Stimulated activated effector memory CD8-positive, alpha-beta T cell treated with anti-CD3 and anti-CD28 coated beads, Interleukin-12 subunit alpha, Interleukin-12 subunit beta, amount 100 ng/mL, for 72 hours (primary cell): ENCODE measurements around the gene ATL3.

Source experiments
- ATAC-seq: fragments of 150-1000 bp; cut with Tn5 transposase; 2 replicates; pipeline ENCODE4 v1.10.0; 2021
- DNase-seq, 2 donors: peaks; one replicate each; pipeline ENCODE4 v3.0.0; 2021 to 2022; ENCODE audit warnings: low spot score in 2 of 2
- H3K27ac Mint-ChIP-seq: one replicate; pipeline ENCODE4 v1.8.0; 2022; ENCODE audit warnings: mild to moderate bottlenecking, mixed read lengths
- H3K36me3 Mint-ChIP-seq: one replicate; pipeline ENCODE4 v1.8.0; 2022; ENCODE audit warnings: mild to moderate bottlenecking, mixed read lengths
- H3K4me1 Mint-ChIP-seq: one replicate; pipeline ENCODE4 v1.8.0; 2022; ENCODE audit warnings: mixed read lengths
- H3K4me3 Mint-ChIP-seq: one replicate; pipeline ENCODE4 v1.8.0; 2022; ENCODE audit warnings: mild to moderate bottlenecking, mixed read lengths
- H3K9me3 Mint-ChIP-seq: one replicate; pipeline ENCODE4 v1.8.0; 2022; ENCODE audit warnings: mixed read lengths

The ATL3 gene, protein sequence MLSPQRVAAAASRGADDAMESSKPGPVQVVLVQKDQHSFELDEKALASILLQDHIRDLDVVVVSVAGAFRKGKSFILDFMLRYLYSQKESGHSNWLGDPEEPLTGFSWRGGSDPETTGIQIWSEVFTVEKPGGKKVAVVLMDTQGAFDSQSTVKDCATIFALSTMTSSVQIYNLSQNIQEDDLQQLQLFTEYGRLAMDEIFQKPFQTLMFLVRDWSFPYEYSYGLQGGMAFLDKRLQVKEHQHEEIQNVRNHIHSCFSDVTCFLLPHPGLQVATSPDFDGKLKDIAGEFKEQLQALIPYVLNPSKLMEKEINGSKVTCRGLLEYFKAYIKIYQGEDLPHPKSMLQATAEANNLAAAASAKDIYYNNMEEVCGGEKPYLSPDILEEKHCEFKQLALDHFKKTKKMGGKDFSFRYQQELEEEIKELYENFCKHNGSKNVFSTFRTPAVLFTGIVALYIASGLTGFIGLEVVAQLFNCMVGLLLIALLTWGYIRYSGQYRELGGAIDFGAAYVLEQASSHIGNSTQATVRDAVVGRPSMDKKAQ

DNA sequence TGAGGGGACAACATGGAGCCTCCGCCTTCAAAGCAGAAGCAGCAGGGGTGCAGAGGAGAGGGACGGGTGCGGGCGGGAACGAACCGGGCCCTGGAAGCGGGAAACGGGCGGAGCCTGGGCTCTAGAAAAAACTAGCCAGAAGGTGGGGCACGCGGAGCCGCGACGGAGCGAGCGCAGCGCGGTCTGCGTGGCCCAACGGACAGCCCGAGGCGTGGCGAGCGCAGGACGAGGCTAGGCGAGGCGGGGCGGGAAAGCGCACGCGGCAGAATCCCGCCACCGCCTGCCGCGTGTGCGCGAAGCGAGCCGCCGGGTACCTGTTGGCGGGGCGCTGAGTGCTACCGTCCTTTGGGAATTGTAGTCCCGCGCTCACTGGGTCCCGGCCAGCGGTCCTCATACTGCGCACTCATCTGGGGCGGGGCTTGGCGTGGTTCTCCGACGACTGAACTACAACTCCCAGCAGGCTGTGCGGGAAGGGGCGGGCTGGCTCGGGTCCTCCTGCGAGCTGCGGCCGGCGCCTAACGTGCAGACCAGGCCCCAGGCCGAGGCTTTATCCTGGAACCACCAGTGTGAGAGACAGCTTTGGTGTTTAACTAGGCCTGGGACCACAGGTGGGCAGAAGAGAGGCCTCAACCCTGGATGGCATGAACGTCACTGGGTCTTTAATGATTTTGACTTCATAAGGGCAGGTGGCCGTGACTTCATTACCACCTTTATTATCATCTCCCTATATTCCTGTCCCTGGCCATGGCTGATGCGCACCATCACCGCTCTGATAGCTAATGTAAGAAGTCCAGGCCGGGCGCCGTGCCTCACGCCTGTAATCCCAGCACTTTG is at the start of gene ATL3:
Gene ATL3, minus strand, starts transcription at position 55 of the 834 bp plus-strand sequence. Its CDS starts 41 bp downstream, at position 14.
- Mint-ChIP-seq H3K9me3 (no peaks in the 10 kb centered on the region), H3K4me3 (peak within 1 kb of the TSS; percentile 81), H3K36me3 (peaks cover 31% of the 10 kb centered on the region), H3K27ac (peak within 1 kb of the TSS; percentile 91), H3K4me1 (peaks cover 24% of the 10 kb centered on the region)
- peak; percentile 87 to 96 for DNase-seq
- peak; percentile 94 for ATAC-seq

DNA sequence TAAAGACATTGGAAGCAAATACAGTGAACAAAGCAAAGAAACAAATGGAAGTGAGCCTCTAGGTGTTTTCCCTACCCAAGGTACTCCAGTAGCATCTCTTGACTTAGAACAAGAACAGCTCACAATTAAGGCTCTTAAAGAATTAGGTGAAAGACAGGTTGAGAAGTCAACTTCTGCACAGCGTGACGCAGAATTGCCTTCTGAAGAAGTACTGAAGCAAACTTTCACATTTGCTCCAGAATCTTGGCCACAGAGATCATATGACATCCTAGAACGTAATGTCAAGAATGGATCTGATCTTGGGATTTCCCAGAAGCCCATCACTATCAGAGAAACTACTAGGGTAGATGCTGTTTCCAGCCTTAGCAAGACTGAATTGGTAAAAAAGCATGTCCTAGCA is 49.4 kb upstream of the ATL3 start:
- Mint-ChIP-seq H3K36me3 (no peaks in the 10 kb centered on the region), H3K4me1 (no peaks in the 10 kb centered on the region), H3K4me3 (no peak overlapping the region), H3K9me3 (no peaks in the 10 kb centered on the region), H3K27ac (no peak overlapping the region)
- ATAC-seq (no peak), DNase-seq (no peak)

GRCh38 chr11:63719987-63720386 is 48.8 kb upstream of the ATL3 start:
- H3K4me3 Mint-ChIP-seq = no peak overlapping the region
- no peaks in the 10 kb centered on the region for H3K4me1 Mint-ChIP-seq
- DNase-seq (no peak), ATAC-seq (no peak)
- no peaks in the 10 kb centered on the region for H3K9me3 Mint-ChIP-seq
- H3K27ac Mint-ChIP-seq = no peak overlapping the region
- no peaks in the 10 kb centered on the region for H3K36me3 Mint-ChIP-seq

- no peak overlapping the region for H3K4me3 Mint-ChIP-seq
- H3K4me1 Mint-ChIP-seq = no peaks in the 10 kb centered on the region
- H3K36me3 Mint-ChIP-seq = no peaks in the 10 kb centered on the region
- DNase-seq (no peak), ATAC-seq (no peak)
- no peaks in the 10 kb centered on the region for H3K9me3 Mint-ChIP-seq
- no peak overlapping the region for H3K27ac Mint-ChIP-seq
Measured at GRCh38 chr11:63719001-63719400, 47.8 kb upstream of the ATL3 start.

DNA sequence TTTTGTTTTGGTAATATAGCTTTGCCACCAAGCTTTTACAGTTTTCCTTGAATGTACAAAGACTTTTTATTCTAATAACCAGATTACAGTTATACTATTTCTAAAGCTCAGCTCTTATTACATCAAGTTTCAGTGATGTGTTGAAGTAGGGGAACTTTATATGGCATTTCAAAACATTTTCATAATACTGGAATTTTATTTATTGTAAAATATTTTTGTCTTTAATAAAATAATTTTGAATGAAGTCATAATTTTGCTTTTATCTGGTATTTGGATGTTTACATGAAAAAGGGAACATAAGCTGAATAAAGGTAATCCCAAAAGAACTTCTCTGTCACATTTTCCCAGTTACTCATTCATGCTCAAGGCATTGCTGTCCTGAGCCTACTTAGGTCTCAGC is 44.9 kb upstream of the ATL3 start:
- H3K36me3 Mint-ChIP-seq = peaks cover 4% of the 10 kb centered on the region
- H3K27ac Mint-ChIP-seq = no peak overlapping the region
- H3K4me3 Mint-ChIP-seq = no peak overlapping the region
- no peak for DNase-seq
- H3K9me3 Mint-ChIP-seq = no peaks in the 10 kb centered on the region
- no peaks in the 10 kb centered on the region for H3K4me1 Mint-ChIP-seq
- no peak for ATAC-seq

DNA sequence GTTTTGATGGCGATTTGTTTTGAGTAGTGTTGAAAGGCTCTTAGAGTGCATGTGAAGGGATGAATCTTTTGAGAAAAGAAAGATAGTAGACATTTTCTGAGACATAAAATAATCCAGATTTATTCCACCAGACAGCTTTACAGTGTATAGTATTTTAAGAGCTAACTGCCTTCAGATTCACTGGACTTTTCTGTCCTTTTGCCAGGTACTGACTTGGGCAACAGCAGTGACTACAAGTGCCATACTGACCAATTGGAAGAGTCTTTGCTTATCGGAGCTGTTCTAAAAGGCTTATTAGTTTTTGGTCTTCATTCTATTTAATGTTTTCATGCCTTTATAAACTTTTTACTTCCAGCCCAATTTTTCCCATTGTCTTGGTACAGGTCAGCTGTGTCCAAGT is 42.6 kb upstream of the ATL3 start:
- Mint-ChIP-seq H3K4me3 (no peak overlapping the region), H3K4me1 (no peaks in the 10 kb centered on the region), H3K27ac (no peak overlapping the region), H3K36me3 (peaks cover 4% of the 10 kb centered on the region), H3K9me3 (no peaks in the 10 kb centered on the region)
- DNase-seq (no peak), ATAC-seq (no peak)

DNA sequence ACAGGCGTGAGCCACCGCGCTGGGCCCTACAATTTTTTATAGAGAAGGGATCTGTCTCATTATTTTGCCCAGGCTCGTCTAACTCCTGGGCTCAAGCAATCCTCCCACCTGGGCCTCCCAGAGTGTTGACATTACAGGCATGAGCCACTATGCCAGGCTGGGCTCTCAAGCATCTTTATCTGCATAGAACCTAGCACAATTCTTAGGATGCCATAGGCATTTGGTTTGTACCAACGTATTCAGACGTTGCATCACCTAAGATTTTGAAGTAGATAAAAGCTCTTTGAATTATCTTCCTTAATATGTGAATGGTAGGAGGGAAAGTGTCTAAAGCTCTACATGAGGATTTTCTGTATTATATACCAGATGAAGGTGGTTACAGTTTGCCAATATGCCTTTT is 40.7 kb upstream of the ATL3 start:
- Mint-ChIP-seq H3K36me3 (peaks cover 4% of the 10 kb centered on the region), H3K4me1 (no peaks in the 10 kb centered on the region), H3K9me3 (no peaks in the 10 kb centered on the region), H3K27ac (no peak overlapping the region), H3K4me3 (no peak overlapping the region)
- DNase-seq = no peak
- no peak for ATAC-seq

GRCh38 chr11:63710476-63711217 is 39.5 kb upstream of the ATL3 start:
- Mint-ChIP-seq H3K36me3 (peaks cover 4% of the 10 kb centered on the region), H3K4me3 (no peak overlapping the region), H3K4me1 (no peaks in the 10 kb centered on the region), H3K9me3 (no peaks in the 10 kb centered on the region), H3K27ac (no peak overlapping the region)
- ATAC-seq (no peak), DNase-seq (no peak)

DNA sequence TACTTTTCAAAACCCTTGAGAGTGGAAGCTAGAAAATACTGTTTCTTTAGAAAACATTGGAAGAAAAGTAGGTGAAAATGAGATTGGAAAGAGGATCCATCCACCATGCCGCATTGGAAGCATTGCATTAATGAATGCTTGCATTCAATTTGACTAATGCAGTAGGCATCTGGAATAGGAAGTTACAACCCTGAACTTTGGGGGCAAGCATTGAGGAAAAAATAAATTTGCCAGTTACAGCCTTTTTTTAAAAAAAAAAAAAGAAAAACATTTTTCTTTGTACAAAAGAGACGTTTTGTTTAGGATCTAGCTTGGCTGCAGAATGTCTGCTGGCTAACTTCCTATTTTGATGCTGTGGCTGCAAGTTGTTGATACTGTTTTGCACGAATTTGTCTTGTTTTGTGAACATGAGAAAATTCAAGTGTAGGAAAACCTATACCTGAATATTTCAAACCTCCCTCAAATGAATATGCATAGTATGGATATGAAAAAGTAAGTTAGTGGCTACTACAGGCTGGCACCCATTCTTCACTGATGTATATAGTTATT is 38.2 kb upstream of the ATL3 start:
- Mint-ChIP-seq H3K9me3 (no peaks in the 10 kb centered on the region), H3K27ac (no peak overlapping the region), H3K4me1 (peaks cover 6% of the 10 kb centered on the region), H3K36me3 (peaks cover 4% of the 10 kb centered on the region), H3K4me3 (no peak overlapping the region)
- ATAC-seq = no peak
- no peak for DNase-seq

DNA sequence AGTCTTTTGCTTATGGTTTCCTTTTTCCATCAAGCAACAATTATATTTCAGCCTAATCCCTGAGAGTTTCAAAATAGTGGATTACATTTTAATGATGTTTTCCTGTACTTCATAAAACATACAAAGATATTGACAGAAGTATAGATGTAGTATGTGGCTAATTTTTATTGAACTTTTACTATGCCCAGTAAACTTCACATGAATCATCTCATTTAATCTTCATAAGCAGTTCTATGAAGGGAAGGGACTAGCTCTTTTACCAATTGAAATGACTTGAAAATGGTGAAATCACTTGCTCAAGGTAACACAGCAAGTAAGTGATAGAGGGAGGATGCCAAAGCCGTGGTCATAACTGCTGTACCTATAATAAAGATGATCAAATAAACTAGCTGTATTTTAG is 37.6 kb upstream of the ATL3 start:
- Mint-ChIP-seq H3K27ac (no peak overlapping the region), H3K4me3 (no peak overlapping the region), H3K4me1 (peaks cover 6% of the 10 kb centered on the region), H3K9me3 (no peaks in the 10 kb centered on the region), H3K36me3 (peaks cover 4% of the 10 kb centered on the region)
- ATAC-seq = no peak
- DNase-seq = no peak

DNA sequence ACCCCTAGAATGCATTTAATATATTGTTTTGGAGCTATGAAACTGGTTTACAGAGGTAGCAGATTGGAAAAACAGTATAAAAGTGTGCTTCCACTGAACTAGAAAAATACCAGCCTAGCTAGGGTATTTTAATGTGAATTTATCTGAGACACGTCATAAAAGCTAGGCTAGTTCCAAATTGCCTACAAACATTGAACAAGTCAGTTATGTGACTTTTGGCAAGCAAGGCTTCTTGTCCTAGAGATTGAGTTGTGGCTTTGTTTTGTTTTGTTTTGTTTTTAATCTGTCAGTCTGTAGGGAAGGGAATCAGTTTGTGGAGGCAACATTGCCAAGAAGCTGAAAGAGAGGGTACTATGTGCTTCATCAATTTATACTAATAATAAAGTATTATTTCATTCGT is 34.4 kb upstream of the ATL3 start:
- Mint-ChIP-seq H3K4me1 (peaks cover 6% of the 10 kb centered on the region), H3K9me3 (no peaks in the 10 kb centered on the region), H3K36me3 (peaks cover 2% of the 10 kb centered on the region), H3K4me3 (no peak overlapping the region), H3K27ac (peak overlapping the region; percentile 34)
- no peak for ATAC-seq
- no peak for DNase-seq

DNA sequence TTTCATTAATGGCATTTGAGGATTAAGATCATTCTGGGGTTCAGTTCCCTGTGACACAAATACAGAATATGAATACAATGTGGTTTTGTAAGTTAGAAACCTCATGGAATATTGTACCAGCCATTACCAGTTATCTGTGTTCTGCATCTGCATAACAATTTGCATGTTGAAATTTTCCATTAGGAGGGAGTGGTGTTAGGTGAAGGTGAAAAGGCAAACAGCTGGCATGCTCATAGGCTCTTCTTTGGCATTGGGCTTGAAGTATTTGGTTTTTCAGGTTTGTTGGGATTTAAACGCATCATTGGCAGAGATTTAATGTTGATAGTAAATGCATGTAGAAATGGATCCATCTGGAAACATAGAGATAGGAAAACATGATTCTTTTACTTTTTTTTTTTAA is 28.7 kb upstream of the ATL3 start:
- Mint-ChIP-seq H3K36me3 (peaks cover 11% of the 10 kb centered on the region), H3K27ac (no peak overlapping the region), H3K4me3 (no peak overlapping the region), H3K4me1 (peaks cover 21% of the 10 kb centered on the region), H3K9me3 (no peaks in the 10 kb centered on the region)
- DNase-seq (no peak), ATAC-seq (no peak)

- Mint-ChIP-seq H3K27ac (no peak overlapping the region), H3K36me3 (peaks cover 11% of the 10 kb centered on the region), H3K4me1 (peaks cover 16% of the 10 kb centered on the region), H3K4me3 (no peak overlapping the region), H3K9me3 (no peaks in the 10 kb centered on the region)
- ATAC-seq = no peak
- DNase-seq = no peak
Measured at GRCh38 chr11:63698976-63699733, 28.0 kb upstream of the ATL3 start.

DNA sequence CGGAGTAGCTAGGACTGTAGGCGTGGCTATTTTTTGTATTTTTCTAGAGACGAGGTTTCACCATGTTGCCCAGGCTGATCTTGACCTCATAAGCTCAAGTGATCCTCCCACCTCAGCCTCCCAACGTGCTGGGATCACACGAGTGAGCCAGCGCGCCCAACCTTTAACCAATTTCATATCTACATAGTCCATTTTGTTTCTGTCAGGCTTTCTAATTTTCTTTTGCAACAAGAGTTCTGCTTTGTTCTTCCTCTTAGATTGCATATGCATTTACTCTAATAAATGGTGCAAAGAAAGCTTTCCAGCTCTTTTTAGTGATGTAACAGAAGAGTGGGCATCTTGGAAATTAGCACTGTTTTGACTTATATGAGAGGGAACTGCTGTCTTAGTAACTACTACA is 23.4 kb upstream of the ATL3 start:
- no peak overlapping the region for H3K27ac Mint-ChIP-seq
- H3K36me3 Mint-ChIP-seq = peaks cover 5% of the 10 kb centered on the region
- H3K4me1 Mint-ChIP-seq = peaks cover 17% of the 10 kb centered on the region
- DNase-seq (no peak), ATAC-seq (no peak)
- H3K9me3 Mint-ChIP-seq = no peaks in the 10 kb centered on the region
- no peak overlapping the region for H3K4me3 Mint-ChIP-seq
